NT2/D1 (cell line): ENCODE measurements around the gene JAK3.

ENCODE experiments used
- SUZ12 ChIP-seq: IDR thresholded peaks from 2 replicates; pipeline ENCODE4 v1.6.1; 2011; ENCODE audit not compliant: insufficient read length, insufficient read depth; ENCODE audit errors: extremely low read depth
- YY1 ChIP-seq: IDR thresholded peaks from 2 replicates; pipeline ENCODE4 v1.6.1; 2011; ENCODE audit not compliant: insufficient read length, insufficient read depth
- ZNF274 ChIP-seq: IDR thresholded peaks from 2 replicates; pipeline ENCODE4 v1.6.1; 2011; ENCODE audit warnings: mild to moderate bottlenecking, low read depth, low read length

GRCh38 chr19:17861542-17862402 lies 14.0 kb upstream of the JAK3 start:
- TF ChIP-seq ZNF274 (no peak), SUZ12 (no peak), YY1 (no peak)
